ENCODE results near the gene FYB1.

Gene FYB1

DNA sequence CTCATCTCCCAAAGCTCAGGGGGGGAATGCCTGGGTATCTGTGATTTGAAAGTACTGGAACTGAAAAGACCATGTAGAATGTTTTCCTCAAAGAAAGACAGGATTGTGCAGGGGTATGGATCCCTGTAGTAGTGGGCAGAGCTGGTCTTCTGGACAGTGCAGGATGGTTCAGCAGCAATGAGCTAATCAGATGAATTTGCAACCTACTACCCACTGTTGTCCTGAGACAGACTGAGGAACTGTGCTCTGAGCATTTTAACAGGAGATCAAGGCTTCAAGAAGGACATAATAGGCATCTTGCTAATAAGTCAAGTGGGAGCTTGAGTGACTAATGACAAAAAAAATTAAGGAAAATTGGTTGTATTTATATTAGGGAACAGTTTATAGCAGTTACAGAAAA lies 61.7 kb downstream of the FYB1 start:
- peak; percentile 59 for DNase-seq

DNA sequence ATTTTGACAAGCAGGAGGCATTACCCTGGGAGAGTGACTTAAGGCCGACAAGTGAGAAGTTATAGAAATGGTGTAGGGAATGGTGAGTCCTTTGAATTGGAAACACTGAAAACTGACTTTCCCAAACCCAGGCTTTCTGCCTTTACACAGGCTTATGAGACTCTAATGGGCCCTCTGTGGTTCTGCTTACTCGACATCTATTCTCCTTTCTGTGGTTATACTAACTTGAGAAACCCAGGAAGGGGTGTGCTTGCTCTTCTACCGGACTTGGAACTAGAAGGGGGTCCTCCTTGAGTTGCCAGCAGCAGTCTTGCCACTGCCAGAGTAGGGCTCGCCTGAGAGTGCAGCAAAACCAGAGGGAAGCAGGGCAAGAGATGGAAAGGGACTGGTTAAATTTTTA lies 63.3 kb downstream of the FYB1 start:
- DNase-seq, result no peak

GRCh38 chr5:39151745-39152144 lies 67.6 kb downstream of the FYB1 start:
- DNase-seq, result peak; percentile 85

GRCh38 chr5:39149966-39150365 lies 69.4 kb downstream of the FYB1 start:
- DNase-seq, result no peak

- no peak for DNase-seq
Observed at GRCh38 chr5:39148983-39149534, 70.3 kb downstream of the FYB1 start.

GRCh38 chr5:39146831-39147540 lies 72.4 kb downstream of the FYB1 start:
- no peak for DNase-seq

DNA sequence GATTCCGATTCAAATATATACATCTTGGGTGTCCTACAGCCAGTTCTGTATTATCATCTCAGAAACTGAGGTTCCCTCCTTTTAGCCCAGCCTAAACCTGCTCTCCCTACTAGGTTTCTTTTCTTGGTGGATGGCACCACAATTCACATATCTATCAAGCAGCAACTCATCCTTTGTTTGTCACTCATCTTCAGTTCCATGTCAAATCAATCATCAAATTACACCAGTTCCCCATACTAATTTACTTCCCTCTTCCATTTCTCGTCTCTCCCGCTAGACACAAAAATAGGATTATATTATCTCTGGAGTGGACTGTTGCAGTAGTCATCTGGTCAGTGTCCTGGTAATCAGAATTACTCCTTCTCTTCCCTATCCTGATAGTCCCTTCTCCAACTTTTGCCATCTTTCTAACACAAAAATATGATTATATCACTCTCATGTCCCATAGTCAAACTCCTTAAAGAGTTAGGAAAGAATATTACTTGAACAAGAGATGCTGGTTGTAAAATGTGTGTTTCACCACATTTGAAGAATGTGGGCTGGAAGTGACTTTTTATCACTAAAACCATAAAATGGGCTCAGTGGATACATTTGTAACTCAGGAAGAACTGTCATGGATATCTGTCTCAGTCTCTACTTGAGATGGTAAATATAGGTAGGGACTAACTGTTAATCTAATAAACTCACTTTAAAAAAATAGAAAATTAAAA lies 76.1 kb downstream of the FYB1 start:
- peak; percentile 79 for DNase-seq

DNA sequence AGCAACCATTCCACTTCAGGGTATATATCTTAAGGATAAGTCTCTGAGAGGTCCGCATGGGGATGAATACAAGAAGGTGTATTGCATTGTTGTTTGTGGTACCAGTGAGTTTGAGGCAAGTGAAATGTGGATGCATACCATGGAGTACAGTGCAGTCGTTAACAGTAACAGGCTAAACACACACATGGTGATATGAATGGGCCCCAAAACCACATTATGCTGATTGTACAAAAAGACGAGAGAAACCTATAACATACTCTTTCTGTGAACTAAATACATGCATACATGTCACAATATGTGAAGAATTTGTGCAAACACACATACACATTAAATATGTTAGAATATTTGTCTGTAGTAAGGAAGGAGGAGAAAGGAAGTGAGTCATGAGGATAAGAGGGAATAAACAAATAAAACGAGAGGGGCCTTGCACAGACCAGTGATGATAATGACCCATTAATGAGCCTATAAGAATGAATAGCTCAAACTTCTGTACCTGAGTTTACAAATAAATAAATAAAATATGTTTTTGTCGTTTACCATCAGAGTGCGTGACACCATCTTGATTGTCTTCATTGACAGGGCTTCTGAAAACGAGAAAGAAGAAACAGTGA lies 78.7 kb downstream of the FYB1 start:
- DNase-seq, result no peak

GRCh38 chr5:39138892-39139291 lies 80.5 kb downstream of the FYB1 start:
- DNase-seq, result peak; percentile 48

- no peak for DNase-seq
Observed at GRCh38 chr5:39137819-39138451, 81.4 kb downstream of the FYB1 start.

- no peak for DNase-seq
Observed at GRCh38 chr5:39137391-39137790, 82.0 kb downstream of the FYB1 start.

DNA sequence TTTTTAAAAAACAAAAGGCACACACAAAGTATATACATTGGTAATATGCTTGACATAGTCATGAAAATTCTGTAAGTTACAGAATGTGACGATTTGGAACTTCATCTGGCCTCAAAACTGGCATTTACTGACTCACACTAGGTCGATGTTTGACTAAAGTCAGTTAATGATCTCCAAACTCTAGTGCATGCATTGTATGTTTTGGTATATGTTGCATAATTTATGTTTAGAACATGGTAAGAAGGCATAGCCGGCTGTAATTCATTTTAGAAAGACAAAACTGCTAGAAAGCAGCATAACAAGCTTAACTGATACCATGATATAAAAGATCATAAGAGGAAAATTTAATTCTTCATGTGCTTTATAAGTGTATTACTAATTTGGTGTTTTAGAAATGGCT lies 86.6 kb downstream of the FYB1 start:
- DNase-seq, result no peak

DNA sequence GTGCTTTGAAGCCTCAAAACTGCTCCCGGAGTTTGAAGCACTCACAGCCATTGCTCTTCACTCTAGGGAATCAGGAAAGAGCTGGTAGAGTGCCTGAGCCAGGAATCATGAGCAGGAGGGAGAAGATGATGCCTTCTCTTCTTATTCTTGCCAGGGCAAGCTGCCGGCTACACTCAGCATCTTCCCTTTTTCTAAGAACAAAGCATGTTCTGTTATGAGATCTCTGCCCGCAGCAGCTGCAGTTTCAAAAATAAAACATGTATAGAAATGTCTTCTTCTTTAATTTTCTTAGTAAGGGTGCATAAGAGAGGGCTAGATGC lies 87.3 kb downstream of the FYB1 start:
- no peak for DNase-seq

GRCh38 chr5:39131210-39132127 lies 87.9 kb downstream of the FYB1 start:
- DNase-seq, result peak; percentile 19

DNA sequence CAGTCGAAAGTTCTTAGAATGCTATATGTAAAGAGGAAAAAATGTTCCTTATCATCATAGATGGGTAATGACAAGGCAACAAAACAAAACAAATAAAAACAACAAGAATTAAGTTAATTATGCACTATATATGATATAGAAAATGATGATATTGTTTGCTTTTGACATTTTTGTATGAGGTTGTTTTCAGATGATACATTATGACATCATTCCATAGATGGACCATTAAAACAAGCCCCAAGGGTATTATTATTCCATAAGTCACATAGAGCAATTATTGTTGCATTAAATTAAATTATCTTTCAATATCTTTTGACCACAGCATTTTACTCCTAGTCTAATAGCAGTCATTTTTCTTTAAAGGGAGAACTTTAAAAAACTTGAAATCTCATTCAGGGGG lies 88.6 kb downstream of the FYB1 start:
- DNase-seq, result no peak

DNA sequence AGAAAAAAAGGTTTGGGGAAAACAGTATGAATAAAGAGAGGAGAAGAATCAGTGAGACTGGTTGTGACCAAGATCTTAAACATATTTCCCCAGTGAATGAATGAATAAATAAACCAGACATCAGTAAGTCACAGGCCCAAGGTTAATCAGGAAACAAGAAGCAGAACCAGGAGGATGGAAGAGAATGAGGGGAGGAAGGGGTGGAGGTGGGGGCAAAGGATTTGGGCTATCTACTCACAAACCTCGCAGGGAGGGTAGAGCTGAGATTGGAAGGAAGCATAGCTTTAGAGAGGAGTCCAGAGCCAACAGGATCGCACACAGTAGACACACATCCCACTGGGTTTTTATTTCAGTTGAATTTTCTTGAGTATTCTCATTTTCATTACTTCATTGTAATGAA lies 97.4 kb downstream of the FYB1 start:
- DNase-seq, result no peak

DNA sequence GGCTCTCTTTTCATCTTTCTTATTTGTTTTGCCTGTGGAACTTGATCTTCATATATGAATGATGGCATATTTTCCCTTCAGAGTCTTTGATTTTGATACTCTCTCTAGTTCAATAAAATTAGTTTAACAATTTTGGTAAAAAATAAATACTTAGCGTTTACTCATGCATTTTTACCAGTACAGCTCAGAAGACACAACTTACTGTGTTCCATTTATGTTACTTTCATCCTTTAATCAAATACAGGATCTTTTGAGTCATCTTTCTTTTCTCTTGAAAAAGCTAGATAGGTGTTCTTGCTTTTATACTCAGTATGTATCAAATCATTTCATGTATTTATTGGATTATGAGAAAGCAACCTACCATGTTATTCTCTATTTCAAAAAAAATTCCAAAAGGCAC lies 98.0 kb downstream of the FYB1 start:
- DNase-seq, result no peak

- no peak for DNase-seq
Observed at GRCh38 chr5:39120052-39120420, 99.3 kb downstream of the FYB1 start.

DNA sequence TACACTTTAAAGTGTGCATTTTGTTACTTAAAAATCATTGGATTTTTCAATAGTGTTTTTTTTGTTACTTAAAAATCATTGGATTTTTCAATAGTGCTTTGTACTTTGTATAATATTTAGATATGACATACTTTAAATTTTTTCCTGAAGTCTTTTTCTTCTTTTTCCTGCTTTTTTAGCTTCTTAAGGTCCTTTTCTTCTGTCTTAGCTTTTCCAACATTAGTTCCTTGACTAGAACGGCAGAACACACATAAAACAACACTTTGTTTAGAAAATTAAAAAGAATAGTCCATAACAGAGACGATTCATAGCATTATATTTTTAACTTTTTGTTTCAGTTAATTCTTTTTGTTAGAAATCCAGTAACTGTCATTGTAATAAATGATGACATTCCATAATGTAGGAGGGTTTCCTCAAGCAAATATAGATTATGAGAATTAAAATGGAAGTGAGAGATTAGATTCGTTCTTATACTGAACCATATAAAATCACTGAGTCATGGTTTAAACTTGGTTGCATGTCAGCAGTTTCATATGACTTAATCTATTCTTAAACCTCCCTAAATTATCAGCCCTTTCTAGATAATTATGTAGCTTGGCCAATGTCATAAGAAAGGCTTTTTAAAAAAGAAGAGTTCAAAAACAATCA lies 99.8 kb downstream of the FYB1 start:
- DNase-seq, result no peak

DNA sequence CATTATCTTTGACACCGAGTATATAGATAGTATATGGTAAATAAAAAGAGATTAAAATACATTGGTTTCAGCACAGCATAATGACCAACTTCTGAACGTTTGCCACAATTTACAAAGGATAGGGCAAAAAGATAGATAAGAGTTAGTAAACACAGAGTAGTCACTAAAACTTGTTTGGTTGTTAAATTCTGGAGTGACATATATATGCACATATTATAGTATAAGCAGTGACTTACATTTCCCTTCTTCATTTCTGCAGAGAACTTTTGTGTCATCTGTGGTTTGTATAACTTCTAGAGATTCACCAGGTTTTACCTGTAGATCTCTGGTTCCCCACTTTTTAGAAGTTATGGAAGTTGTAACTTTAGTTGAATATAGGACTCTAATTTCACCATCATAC lies 100.7 kb downstream of the FYB1 start:
- DNase-seq, result no peak

- DNase-seq, result no peak
Observed at GRCh38 chr5:39117401-39117800, 102.0 kb downstream of the FYB1 start.
